Activated naive CD8-positive, alpha-beta T cell (primary cell): ENCODE data around the gene BMP10.

Experiments
- H3K27ac Mint-ChIP-seq: one replicate; pipeline ENCODE4 v1.8.0; 2021; ENCODE audit warnings: mixed read lengths
- H3K27me3 Mint-ChIP-seq: one replicate; pipeline ENCODE4 v1.8.0; 2021; ENCODE audit warnings: mixed read lengths
- H3K36me3 Mint-ChIP-seq: one replicate; pipeline ENCODE4 v1.8.0; 2021; ENCODE audit warnings: mixed read lengths
- H3K4me1 Mint-ChIP-seq: one replicate; pipeline ENCODE4 v1.8.0; 2021; ENCODE audit warnings: low read depth, mixed read lengths
- H3K4me3 Mint-ChIP-seq: one replicate; pipeline ENCODE4 v1.8.0; 2021; ENCODE audit warnings: mild to moderate bottlenecking, mixed read lengths
- H3K9me3 Mint-ChIP-seq: one replicate; pipeline ENCODE4 v1.8.0; 2021; ENCODE audit warnings: low read depth, mixed read lengths

Gene BMP10

DNA sequence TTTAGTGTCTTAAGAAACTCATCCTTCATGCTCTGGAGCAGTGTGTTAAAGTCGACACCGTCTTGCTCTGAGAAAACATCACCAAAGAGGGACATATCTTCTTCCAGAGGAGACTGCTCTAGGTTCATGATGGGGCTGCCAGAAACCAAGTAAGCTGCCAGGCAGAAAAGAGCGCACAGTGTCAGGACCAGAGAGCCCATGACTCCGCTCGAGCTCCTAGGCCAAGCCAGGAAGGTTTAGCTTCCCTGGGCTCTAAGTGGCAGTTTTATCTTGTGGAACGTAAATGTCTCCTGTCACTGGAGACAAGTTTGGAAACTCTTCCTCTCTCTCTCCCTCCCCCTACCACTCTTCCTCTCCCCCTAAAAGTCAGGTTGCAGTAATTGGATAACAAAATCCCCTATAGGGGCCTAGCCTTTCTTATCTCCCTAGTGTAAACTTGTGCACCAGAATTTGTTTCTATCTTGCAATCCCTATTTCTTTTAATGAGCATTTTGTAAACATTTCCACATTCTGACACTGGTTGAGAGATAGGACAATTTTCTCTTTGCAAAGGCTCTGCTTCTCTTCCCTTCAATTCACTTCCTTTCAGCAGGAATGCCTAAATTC lies at the start of gene BMP10:
TSS of gene BMP10 (minus strand) at position 239 of the 606 bp plus-strand sequence. CDS start at position 200, 39 bp downstream.
- Mint-ChIP-seq H3K36me3 (peaks cover 3% of the 10 kb centered on the region), H3K27me3 (no peaks in the 10 kb centered on the region), H3K4me1 (no peaks in the 10 kb centered on the region), H3K4me3 (no peak within 1 kb of the TSS), H3K9me3 (no peaks in the 10 kb centered on the region), H3K27ac (no peak within 1 kb of the TSS)

- H3K27me3 Mint-ChIP-seq, result peaks cover 2% of the 10 kb centered on the region
- H3K4me3 Mint-ChIP-seq, result no peak overlapping the region
- no peaks in the 10 kb centered on the region for H3K36me3 Mint-ChIP-seq
- H3K9me3 Mint-ChIP-seq, result no peaks in the 10 kb centered on the region
- H3K27ac Mint-ChIP-seq, result no peak overlapping the region
- H3K4me1 Mint-ChIP-seq, result peaks cover 2% of the 10 kb centered on the region
Measured at GRCh38 chr2:68920481-68921170, 49.4 kb upstream of the BMP10 start.

DNA sequence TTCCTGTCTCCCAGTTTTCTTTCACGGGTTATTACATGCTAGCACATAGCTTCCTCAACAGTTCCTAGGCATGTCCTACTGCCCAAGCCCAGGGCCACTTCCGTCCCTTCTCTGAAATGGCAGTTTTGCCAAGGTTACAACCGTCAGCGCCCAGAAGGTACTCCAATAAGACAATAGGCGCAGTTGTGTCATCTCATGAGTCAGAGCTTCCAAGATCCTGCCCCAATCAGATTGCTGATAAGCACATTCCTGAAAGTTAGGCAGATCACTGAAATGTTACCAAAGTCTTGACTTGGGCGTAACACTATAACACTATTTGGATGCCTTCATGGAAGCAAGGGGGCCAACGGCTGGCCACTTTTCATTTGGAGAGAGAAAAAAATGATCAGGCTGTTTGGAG lies 47.3 kb upstream of the BMP10 start:
- no peak overlapping the region for H3K27ac Mint-ChIP-seq
- no peaks in the 10 kb centered on the region for H3K36me3 Mint-ChIP-seq
- no peaks in the 10 kb centered on the region for H3K27me3 Mint-ChIP-seq
- H3K4me1 Mint-ChIP-seq, result no peaks in the 10 kb centered on the region
- no peak overlapping the region for H3K4me3 Mint-ChIP-seq
- H3K9me3 Mint-ChIP-seq, result no peaks in the 10 kb centered on the region

GRCh38 chr2:68917034-68917718 lies 46.0 kb upstream of the BMP10 start:
- Mint-ChIP-seq H3K27me3 (no peaks in the 10 kb centered on the region), H3K27ac (no peak overlapping the region), H3K9me3 (no peaks in the 10 kb centered on the region), H3K36me3 (no peaks in the 10 kb centered on the region), H3K4me1 (no peaks in the 10 kb centered on the region), H3K4me3 (no peak overlapping the region)

DNA sequence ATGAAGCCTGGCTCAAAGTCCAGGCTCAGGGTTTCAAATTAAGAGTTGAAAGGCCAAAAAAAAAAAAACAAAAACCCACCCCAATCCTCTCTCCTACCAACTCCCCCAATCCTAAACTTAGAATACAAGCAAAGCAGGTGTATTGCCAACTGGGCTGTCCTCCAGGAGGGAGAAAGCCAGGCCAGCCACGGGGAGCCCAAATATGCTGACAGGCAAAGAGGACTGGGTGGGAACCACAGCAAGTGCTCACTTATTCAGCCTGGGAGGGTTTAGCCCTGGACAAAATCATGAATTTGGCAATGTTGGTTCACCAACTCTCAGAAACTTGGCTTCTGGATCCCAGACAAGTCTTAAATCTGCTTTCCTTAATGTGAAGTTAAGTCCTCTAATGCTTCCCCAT lies 45.0 kb upstream of the BMP10 start:
- Mint-ChIP-seq H3K36me3 (no peaks in the 10 kb centered on the region), H3K9me3 (no peaks in the 10 kb centered on the region), H3K4me3 (no peak overlapping the region), H3K27ac (no peak overlapping the region), H3K27me3 (no peaks in the 10 kb centered on the region), H3K4me1 (no peaks in the 10 kb centered on the region)

GRCh38 chr2:68915393-68915792 lies 44.2 kb upstream of the BMP10 start:
- Mint-ChIP-seq H3K27ac (no peak overlapping the region), H3K36me3 (no peaks in the 10 kb centered on the region), H3K4me3 (no peak overlapping the region), H3K4me1 (peaks cover 1% of the 10 kb centered on the region), H3K9me3 (no peaks in the 10 kb centered on the region), H3K27me3 (no peaks in the 10 kb centered on the region)

- no peaks in the 10 kb centered on the region for H3K27me3 Mint-ChIP-seq
- no peaks in the 10 kb centered on the region for H3K9me3 Mint-ChIP-seq
- H3K4me3 Mint-ChIP-seq, result no peak overlapping the region
- no peaks in the 10 kb centered on the region for H3K36me3 Mint-ChIP-seq
- no peak overlapping the region for H3K27ac Mint-ChIP-seq
- peaks cover 17% of the 10 kb centered on the region for H3K4me1 Mint-ChIP-seq
Measured at GRCh38 chr2:68913359-68913758, 42.2 kb upstream of the BMP10 start.

DNA sequence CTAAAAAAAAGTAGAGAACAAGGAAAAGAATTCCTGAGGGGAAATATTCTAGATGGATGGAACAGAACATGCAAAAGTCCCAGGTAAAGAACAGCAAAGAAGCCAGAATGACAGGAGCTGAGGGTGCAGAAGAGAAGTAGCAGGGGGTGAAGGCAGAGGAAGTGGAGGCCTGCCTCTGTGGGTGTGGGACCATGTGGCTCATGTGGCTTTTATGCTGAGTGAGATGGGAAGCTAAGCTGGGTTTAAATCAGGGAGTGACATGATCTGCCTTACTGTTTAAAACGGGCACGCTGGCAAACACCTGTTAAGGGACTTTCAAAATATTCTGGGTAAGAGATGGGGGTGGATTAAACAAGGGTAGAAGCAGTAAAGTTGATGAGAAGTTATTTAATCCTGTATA lies 41.5 kb upstream of the BMP10 start:
- no peaks in the 10 kb centered on the region for H3K27me3 Mint-ChIP-seq
- no peak overlapping the region for H3K4me3 Mint-ChIP-seq
- no peaks in the 10 kb centered on the region for H3K9me3 Mint-ChIP-seq
- H3K27ac Mint-ChIP-seq, result no peak overlapping the region
- H3K4me1 Mint-ChIP-seq, result peaks cover 24% of the 10 kb centered on the region
- H3K36me3 Mint-ChIP-seq, result no peaks in the 10 kb centered on the region

- Mint-ChIP-seq H3K27me3 (no peaks in the 10 kb centered on the region), H3K27ac (no peak overlapping the region), H3K4me1 (peaks cover 30% of the 10 kb centered on the region), H3K4me3 (no peak overlapping the region), H3K36me3 (no peaks in the 10 kb centered on the region), H3K9me3 (no peaks in the 10 kb centered on the region)
Measured at GRCh38 chr2:68912111-68912510, 40.9 kb upstream of the BMP10 start.

- Mint-ChIP-seq H3K36me3 (no peaks in the 10 kb centered on the region), H3K4me1 (peaks cover 31% of the 10 kb centered on the region), H3K9me3 (no peaks in the 10 kb centered on the region), H3K27me3 (no peaks in the 10 kb centered on the region), H3K4me3 (no peak overlapping the region), H3K27ac (no peak overlapping the region)
Measured at GRCh38 chr2:68911709-68912108, 40.5 kb upstream of the BMP10 start.

GRCh38 chr2:68911246-68911645 lies 40.0 kb upstream of the BMP10 start:
- H3K27ac Mint-ChIP-seq, result no peak overlapping the region

DNA sequence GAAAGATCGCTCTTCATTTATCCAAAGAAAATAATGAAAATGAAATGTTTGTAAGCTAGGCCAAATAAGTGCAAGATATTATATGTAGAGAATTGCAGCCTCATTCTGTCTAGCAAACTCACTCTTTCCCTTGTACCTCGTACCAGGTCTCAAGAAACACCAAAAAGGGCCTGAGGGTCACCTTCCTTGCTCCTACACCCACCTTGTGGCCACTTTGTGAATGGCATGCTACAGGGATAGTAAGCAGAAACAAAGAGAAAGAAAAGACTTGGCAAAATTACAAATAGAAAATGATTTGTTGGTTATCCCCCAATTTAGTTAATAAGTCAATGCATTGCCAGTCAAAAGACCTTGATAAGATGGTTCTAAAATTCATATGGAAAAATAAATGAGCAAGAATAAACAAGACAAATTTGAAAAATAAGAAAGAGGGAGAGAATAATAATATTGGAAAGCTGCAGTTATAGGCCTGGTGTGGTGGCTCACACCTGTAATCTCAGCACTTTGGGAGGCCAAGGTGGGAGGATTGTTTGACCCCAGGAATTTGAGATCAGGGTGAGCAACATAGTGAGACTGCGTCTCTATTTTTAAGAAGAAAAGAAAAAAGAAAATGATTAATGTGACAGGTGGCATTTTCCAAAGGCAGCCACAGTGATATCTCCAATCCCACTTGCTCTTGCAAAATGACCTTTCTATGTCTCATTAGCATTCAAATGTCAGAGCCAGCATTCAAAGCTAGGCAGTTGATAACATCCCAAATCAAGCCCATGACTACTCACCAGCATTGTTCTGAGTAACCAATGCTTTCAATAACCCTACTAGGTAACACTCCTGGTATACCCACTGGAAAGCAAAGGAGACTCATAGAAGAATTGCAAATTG lies 38.8 kb upstream of the BMP10 start:
- no peaks in the 10 kb centered on the region for H3K9me3 Mint-ChIP-seq
- H3K27me3 Mint-ChIP-seq, result no peaks in the 10 kb centered on the region
- peaks cover 32% of the 10 kb centered on the region for H3K4me1 Mint-ChIP-seq
- no peak overlapping the region for H3K4me3 Mint-ChIP-seq
- H3K27ac Mint-ChIP-seq, result peak overlapping the region; percentile 67
- no peaks in the 10 kb centered on the region for H3K36me3 Mint-ChIP-seq

More at GRCh38 chr2:68911246-68911645, 40.0 kb upstream of the BMP10 start:
- no peaks in the 10 kb centered on the region for H3K27me3 Mint-ChIP-seq
- peaks cover 32% of the 10 kb centered on the region for H3K4me1 Mint-ChIP-seq
- H3K9me3 Mint-ChIP-seq, result no peaks in the 10 kb centered on the region
- no peak overlapping the region for H3K4me3 Mint-ChIP-seq
- no peaks in the 10 kb centered on the region for H3K36me3 Mint-ChIP-seq

DNA sequence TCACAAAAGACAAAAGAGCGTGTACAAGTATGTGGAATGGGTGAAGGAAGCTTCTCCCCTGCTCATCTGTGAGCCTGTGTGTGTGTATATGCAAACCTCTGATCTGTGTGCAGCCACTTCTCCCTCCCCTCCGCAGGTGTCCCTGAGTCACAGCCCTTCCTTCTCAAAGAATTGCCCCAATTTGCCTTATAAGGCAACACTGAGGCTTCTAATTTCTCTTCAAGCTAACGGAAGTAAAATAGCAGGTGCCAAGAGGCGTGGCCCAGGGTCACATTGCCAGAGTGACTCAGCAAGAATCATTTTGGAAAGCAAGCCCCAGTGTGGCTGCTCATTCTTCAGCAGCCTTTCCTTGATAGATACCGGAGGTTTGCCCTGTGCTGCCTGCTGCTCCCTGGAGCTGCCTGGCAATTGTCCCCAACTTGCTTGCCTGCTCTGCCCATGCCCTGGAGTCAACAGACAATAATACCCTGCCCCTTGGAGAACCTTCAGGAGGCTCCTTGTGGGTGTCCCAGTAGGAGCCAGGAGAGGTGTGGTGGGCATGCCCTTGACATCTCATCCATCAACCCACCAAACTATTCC lies 37.3 kb upstream of the BMP10 start:
- peaks cover 32% of the 10 kb centered on the region for H3K4me1 Mint-ChIP-seq
- H3K9me3 Mint-ChIP-seq, result no peaks in the 10 kb centered on the region
- H3K27ac Mint-ChIP-seq, result peak overlapping the region; percentile 88
- peak overlapping the region; percentile 67 for H3K4me3 Mint-ChIP-seq
- H3K27me3 Mint-ChIP-seq, result no peaks in the 10 kb centered on the region
- H3K36me3 Mint-ChIP-seq, result no peaks in the 10 kb centered on the region

DNA sequence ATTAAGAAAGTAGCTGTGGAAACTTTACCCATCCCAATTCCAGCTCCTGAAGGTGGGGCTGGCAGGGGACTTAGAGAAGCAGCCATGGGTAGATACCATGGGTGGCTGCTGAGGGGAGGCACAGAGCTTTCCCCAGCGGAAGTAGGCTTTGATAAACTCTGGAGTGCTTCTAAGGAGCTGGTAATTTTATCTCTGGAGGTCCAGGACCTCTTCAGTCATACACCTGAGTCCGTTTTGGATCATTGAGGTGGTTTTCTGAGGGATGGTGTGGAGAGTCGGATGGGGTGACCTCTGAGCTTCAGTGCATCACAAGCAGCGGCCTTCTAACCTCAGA lies 36.7 kb upstream of the BMP10 start:
- Mint-ChIP-seq H3K9me3 (no peaks in the 10 kb centered on the region), H3K27ac (peak overlapping the region; percentile 88), H3K4me1 (peaks cover 32% of the 10 kb centered on the region), H3K4me3 (peak overlapping the region; percentile 67), H3K27me3 (no peaks in the 10 kb centered on the region), H3K36me3 (no peaks in the 10 kb centered on the region)
